SJCRH30 (cell line): ENCODE measurements around the gene UGT1A5. TPM values are rescaled to one million over a fixed set of nuclear protein-coding genes. Genes with fewer than 3 reads are reported as not detected.
A peak's percentile ranks its signal among the peaks of the same experiment; 100 is the strongest.

Experiments
- DNase-seq, 2 experiments: peaks; one replicate each; pipeline ENCODE4 v3.0.0-alpha.2; 2015 to 2020
- H3K27ac ChIP-seq: fragments of 250-450 bp; sonication (Bioruptor Pico); 2 replicates; pipeline ENCODE4 v1.5.1; 2020; ENCODE audit warnings: mild to moderate bottlenecking, moderate library complexity
- H3K27me3 ChIP-seq: fragments of 250-450 bp; sonication (Bioruptor Pico); 2 replicates; pipeline ENCODE4 v1.5.1; 2020; ENCODE audit warnings: mild to moderate bottlenecking, moderate library complexity
- H3K36me3 ChIP-seq: fragments of 250-450 bp; sonication (Bioruptor Pico); 2 replicates; pipeline ENCODE4 v1.5.1; 2020; ENCODE audit warnings: mild to moderate bottlenecking, moderate library complexity
- H3K4me1 ChIP-seq: fragments of 250-450 bp; sonication (Bioruptor Pico); 2 replicates; pipeline ENCODE4 v1.5.1; 2020; ENCODE audit warnings: mild to moderate bottlenecking, moderate library complexity
- H3K4me3 ChIP-seq: fragments of 250-450 bp; sonication (Bioruptor Pico); 2 replicates; pipeline ENCODE4 v1.5.1; 2020; ENCODE audit warnings: mild to moderate bottlenecking, moderate library complexity
- H3K9me3 ChIP-seq: fragments of 250-450 bp; sonication (Bioruptor Pico); replicated peaks from 2 replicates; pipeline ENCODE4 v1.5.1; 2020; ENCODE audit warnings: mild to moderate bottlenecking, moderate library complexity
- total RNA-seq: library from RNA; depleted of rRNA; stranded (reverse); fragments of >200 nt; shearing (Covaris generic); gene quantifications from 2 replicates; pipeline ENCODE4 v1.2.3, GENCODE V29; 2014

UGT1A5 gene
- total RNA-seq, 1 experiment from 2014 or later = not detected

DNA sequence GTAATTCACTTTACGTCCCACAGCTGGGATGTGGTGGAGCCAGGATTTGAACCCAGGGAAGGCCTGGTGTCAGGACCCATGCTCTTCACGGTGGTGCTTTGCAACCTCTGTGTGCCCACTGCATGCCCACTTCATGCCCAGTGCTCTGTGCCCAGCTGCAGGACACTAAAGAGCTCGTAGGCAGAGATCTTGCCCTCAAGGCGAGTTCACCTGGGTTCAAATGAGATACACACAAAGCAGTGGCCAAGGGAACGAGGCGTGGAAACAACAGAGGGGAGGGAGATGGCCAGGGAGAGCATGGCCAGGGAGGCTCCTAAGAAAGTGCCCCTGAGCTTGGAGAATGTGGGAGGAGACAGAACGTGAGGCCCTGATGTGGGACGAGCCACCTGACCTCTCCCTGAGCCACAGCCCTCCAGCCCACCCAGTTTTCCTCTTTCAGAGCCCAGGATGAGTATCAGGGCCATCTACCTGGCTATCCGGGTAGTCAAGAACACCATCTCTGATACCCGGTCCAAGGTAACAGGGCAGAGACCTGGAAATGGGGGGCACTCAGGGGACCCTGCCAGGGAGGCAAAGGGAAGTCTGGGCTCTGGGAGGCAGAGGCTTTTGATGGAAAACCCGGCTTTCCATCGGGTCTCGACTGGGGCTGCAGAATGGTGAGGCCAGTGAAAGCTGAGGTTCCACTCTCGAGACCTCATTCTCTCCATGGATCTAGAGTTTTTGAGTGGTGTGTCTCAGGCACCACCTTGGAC lies 85.8 kb downstream of the UGT1A5 start:
- no peak overlapping the region for H3K4me3 ChIP-seq
- no peaks in the 10 kb centered on the region for H3K36me3 ChIP-seq
- no peak for DNase-seq
- H3K4me1 ChIP-seq = no peaks in the 10 kb centered on the region
- no peaks in the 10 kb centered on the region; the same call in 1 of the 2 replicates for H3K9me3 ChIP-seq
- H3K27ac ChIP-seq = no peak overlapping the region
- H3K27me3 ChIP-seq = no peaks in the 10 kb centered on the region; the same call in 1 of the 2 replicates

DNA sequence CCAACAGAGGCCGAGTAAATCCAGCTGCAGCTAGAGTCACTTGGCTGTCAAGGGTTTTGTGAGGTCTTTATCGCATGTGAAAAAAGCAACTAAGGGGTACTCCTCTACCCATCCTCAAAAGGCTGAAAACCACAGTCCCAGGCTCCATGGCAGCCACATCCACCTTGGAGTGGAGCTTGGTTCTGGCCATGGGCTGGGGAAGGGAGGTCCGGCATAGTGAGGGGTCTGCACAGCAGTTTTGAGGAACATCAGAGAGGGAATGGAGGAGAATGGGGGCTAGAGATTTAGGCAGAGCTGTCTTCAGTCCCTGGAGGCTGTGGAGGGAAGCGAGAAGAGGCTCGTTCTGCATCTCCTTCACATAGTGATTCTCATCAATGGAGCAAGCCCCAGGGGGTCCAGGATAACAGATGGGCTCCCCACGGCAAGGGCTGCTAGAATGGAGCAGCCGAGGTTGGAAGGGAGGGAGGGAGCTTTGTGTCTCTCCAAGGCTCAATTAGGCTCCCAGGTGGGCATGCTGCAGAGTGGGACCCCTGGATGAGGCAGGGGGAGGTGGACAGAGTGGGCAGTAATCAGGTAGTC lies 86.5 kb downstream of the UGT1A5 start:
- Histone ChIP-seq H3K27me3 (no peaks in the 10 kb centered on the region; the same call in 1 of the 2 replicates), H3K36me3 (no peaks in the 10 kb centered on the region), H3K27ac (no peak overlapping the region), H3K4me1 (no peaks in the 10 kb centered on the region), H3K4me3 (no peak overlapping the region), H3K9me3 (no peaks in the 10 kb centered on the region; the same call in 1 of the 2 replicates)
- DNase-seq = no peak

- Histone ChIP-seq H3K36me3 (no peaks in the 10 kb centered on the region), H3K4me1 (no peaks in the 10 kb centered on the region), H3K4me3 (no peak overlapping the region), H3K27me3 (no peaks in the 10 kb centered on the region; the same call in 1 of the 2 replicates), H3K9me3 (no peaks in the 10 kb centered on the region; the same call in 1 of the 2 replicates), H3K27ac (no peak overlapping the region)
- no peak for DNase-seq
Observed at GRCh38 chr2:233799716-233800115, 87.0 kb downstream of the UGT1A5 start.

GRCh38 chr2:233800208-233800607 lies 87.5 kb downstream of the UGT1A5 start:
- Histone ChIP-seq H3K9me3 (no peaks in the 10 kb centered on the region; the same call in 1 of the 2 replicates), H3K4me1 (no peaks in the 10 kb centered on the region), H3K27ac (no peak overlapping the region), H3K27me3 (no peaks in the 10 kb centered on the region; the same call in 1 of the 2 replicates), H3K36me3 (no peaks in the 10 kb centered on the region), H3K4me3 (no peak overlapping the region)
- no peak for DNase-seq

- DNase-seq = peak in 1 of 2 experiments; percentile 7
- H3K27me3 ChIP-seq = no peaks in the 10 kb centered on the region; the same call in 1 of the 2 replicates
- H3K4me1 ChIP-seq = no peaks in the 10 kb centered on the region
- no peaks in the 10 kb centered on the region for H3K36me3 ChIP-seq
- H3K9me3 ChIP-seq = no peaks in the 10 kb centered on the region; the same call in 1 of the 2 replicates
- H3K27ac ChIP-seq = no peak overlapping the region
- no peak overlapping the region for H3K4me3 ChIP-seq
Observed at GRCh38 chr2:233801357-233802131, 88.8 kb downstream of the UGT1A5 start.

- Histone ChIP-seq H3K4me3 (no peak overlapping the region), H3K27me3 (no peaks in the 10 kb centered on the region; the same call in 1 of the 2 replicates), H3K9me3 (no peaks in the 10 kb centered on the region; the same call in 1 of the 2 replicates), H3K36me3 (no peaks in the 10 kb centered on the region), H3K27ac (no peak overlapping the region), H3K4me1 (no peaks in the 10 kb centered on the region)
- DNase-seq = no peak
Observed at GRCh38 chr2:233802132-233802815, 89.6 kb downstream of the UGT1A5 start.

- DNase-seq = no peak
- Histone ChIP-seq H3K27me3 (no peaks in the 10 kb centered on the region; the same call in 1 of the 2 replicates), H3K9me3 (no peaks in the 10 kb centered on the region; the same call in 1 of the 2 replicates), H3K27ac (no peak overlapping the region), H3K4me3 (no peak overlapping the region), H3K4me1 (no peaks in the 10 kb centered on the region), H3K36me3 (no peaks in the 10 kb centered on the region)
Observed at GRCh38 chr2:233803292-233803911, 90.7 kb downstream of the UGT1A5 start.

- H3K36me3 ChIP-seq = no peaks in the 10 kb centered on the region
- H3K4me1 ChIP-seq = no peaks in the 10 kb centered on the region
- no peaks in the 10 kb centered on the region; the same call in 1 of the 2 replicates for H3K9me3 ChIP-seq
- H3K27me3 ChIP-seq = no peaks in the 10 kb centered on the region
- H3K27ac ChIP-seq = no peak overlapping the region
- no peak for DNase-seq
- H3K4me3 ChIP-seq = no peak overlapping the region
Observed at GRCh38 chr2:233803994-233804393, 91.3 kb downstream of the UGT1A5 start.

DNA sequence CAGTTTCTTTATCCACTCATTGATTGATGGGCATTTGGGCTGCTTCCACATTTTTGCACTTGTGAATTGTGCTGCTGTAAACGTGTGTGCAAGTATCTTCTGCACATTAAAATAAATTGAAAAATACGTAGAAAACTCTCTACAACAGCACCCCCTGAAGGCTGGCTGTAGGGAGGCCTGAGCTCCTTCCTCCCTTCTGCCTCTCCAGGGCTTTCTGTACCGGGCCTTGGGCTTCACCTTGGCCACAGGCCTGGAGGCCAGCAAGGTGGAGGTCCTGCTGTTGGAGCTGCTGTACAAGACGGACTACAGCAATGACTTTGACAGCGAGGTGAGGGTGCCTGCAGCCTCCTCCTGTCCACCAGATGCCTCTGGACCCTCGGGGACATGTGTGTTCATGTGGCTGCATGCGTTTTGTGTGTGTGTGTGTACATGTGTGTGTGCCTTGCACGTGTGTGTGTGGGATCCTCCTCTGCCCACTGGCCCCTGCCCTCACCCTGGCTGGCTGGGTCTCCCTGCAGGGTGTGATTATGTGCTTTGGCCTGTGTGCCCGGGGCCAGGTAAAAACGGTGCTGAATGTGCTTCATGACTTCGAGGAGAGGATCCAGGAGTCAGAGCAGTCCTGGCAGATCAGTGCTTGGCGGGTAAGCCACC lies 94.6 kb downstream of the UGT1A5 start:
- H3K4me3 ChIP-seq = no peak overlapping the region
- no peak for DNase-seq
- H3K36me3 ChIP-seq = no peaks in the 10 kb centered on the region
- H3K4me1 ChIP-seq = no peaks in the 10 kb centered on the region
- no peak overlapping the region for H3K27ac ChIP-seq
- H3K9me3 ChIP-seq = no peaks in the 10 kb centered on the region; the same call in 1 of the 2 replicates
- H3K27me3 ChIP-seq = no peaks in the 10 kb centered on the region

DNA sequence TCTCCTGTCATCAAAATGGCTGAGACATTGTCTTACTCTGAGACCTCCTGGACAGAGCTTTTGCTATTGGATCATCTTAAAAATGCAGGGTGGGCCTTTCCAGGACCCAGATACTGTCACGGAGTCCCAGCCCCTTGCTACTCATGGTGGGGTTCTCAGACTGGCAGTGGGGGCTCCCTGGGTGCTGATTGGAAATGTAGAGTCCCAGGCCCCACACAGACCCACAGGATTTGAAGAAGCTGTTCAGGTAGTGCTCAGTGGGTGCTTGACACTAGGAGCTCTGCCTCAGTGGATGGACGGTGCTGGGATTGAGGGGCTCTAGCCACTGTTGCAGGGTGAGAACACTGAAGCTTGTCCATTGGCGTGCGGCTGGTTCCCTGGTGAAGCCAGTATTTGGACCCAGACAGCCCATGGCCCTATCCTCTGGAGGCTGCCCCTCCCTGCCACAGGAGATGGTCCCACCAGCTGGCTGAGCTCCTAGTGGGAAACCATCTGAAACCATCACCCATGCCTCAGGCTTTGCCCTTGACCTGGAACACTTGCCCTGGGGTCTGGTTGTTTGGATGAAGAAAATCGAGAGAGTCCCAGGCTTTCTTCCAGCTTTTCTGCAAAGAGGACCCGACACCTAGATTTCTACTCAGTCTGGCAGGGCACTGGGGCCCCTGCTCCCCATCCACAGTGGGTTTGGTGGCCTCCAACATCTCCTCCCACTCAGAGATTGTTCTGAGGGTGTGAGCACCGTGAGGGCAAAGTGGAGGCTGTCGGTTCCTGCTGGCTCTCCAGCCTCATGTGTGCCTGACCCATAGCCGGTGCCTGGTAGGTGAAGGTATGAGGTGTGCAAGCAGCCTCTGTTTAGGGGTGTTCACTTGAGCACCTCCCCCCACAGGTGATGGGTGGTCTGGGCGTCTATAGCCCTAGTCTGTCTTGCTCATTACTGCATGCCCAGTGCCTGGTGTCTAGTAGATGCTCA lies 95.5 kb downstream of the UGT1A5 start:
- H3K27me3 ChIP-seq = no peaks in the 10 kb centered on the region
- no peaks in the 10 kb centered on the region; the same call in 1 of the 2 replicates for H3K9me3 ChIP-seq
- H3K36me3 ChIP-seq = no peaks in the 10 kb centered on the region
- no peak overlapping the region for H3K4me3 ChIP-seq
- DNase-seq = no peak
- no peak overlapping the region for H3K27ac ChIP-seq
- H3K4me1 ChIP-seq = no peaks in the 10 kb centered on the region

DNA sequence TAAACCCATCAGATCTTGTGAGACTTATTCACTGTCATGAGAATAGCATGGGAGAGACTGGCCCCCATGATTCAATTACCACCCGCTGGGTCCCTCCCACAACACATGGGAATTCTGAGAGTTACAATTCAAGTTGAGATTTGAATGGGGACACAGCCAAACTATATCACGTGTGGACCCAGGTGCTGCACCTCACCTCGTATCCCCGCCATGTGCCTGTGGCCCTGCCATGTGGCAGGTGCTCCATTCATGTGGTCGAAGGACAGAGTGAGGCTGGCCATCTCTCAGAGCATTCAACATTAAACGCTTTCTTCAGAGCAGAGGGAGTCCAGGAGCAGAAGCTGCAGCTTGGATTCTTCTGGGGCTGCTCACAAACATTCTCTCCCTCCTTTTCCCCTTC lies 97.7 kb downstream of the UGT1A5 start:
- Histone ChIP-seq H3K4me3 (no peak overlapping the region), H3K27ac (no peak overlapping the region), H3K4me1 (no peaks in the 10 kb centered on the region), H3K27me3 (no peaks in the 10 kb centered on the region), H3K9me3 (no peaks in the 10 kb centered on the region; the same call in 1 of the 2 replicates), H3K36me3 (no peaks in the 10 kb centered on the region)
- DNase-seq = no peak

- H3K36me3 ChIP-seq = no peaks in the 10 kb centered on the region
- DNase-seq = peak in 1 of 2 experiments; percentile 0
- H3K4me1 ChIP-seq = no peaks in the 10 kb centered on the region
- no peaks in the 10 kb centered on the region; the same call in 1 of the 2 replicates for H3K27me3 ChIP-seq
- H3K4me3 ChIP-seq = no peak overlapping the region
- no peaks in the 10 kb centered on the region; the same call in 1 of the 2 replicates for H3K9me3 ChIP-seq
- H3K27ac ChIP-seq = no peak overlapping the region
Observed at GRCh38 chr2:233811087-233811486, 98.4 kb downstream of the UGT1A5 start.
